ENCODE results near the gene RBM23. TPM values are rescaled to one million over a fixed set of nuclear protein-coding genes. Genes with fewer than 3 reads are reported as not detected.

The RBM23 gene
- polyA plus RNA-seq, 1 of the 3 experiments (the other 2 are of a cell fraction) = 65.5 TPM

- TF ChIP-seq TAF1 (IDR thresholded peaks at IDR 0.05; ENCODE audit: borderline replicate concordance, low read depth, low read length) = peak; percentile 93
- TF ChIP-seq FOXJ3 (CRISPR knock-in tag; IDR thresholded peaks at IDR 0.05) = no peak
- TF ChIP-seq RFX5 (IDR thresholded peaks at IDR 0.05; ENCODE audit: low read length) = peak; percentile 87; the same call in 1 of the 2 replicates
- TF ChIP-seq SIN3A (IDR thresholded peaks at IDR 0.05; ENCODE audit: borderline replicate concordance, low read depth, low read length) = 0 out of 2 replicates have a peak, but pooled peaks have one; percentile 57
- TF ChIP-seq NFIC (IDR thresholded peaks at IDR 0.05; ENCODE audit: borderline replicate concordance) = no peak
- TF ChIP-seq REST (IDR thresholded peaks at IDR 0.05; ENCODE audit: low read depth, low read length) = 0 out of 2 replicates have a peak, but pooled peaks have one; percentile 46
- TF ChIP-seq NRF1 (IDR thresholded peaks at IDR 0.05; ENCODE audit: low read depth, low read length) = no peak
- no peak for TF ChIP-seq FOXM1 (IDR thresholded peaks at IDR 0.05; ENCODE audit: low read depth)
- no peak for TF ChIP-seq SMC3 (IDR thresholded peaks at IDR 0.05; ENCODE audit: low read depth, low read length)
Measured at GRCh38 chr14:22929104-22929960, 10.4 kb upstream of the RBM23 start, which contains the start of gene PRMT5 (continued).

GRCh38 chr14:22928237-22929103, 9.5 kb upstream of the RBM23 start:
- no peak for DNase-seq
- Histone ChIP-seq H3K27ac (ENCODE audit: low read depth in 2 of 2, low read length in 1 of 2) (peak overlapping the region; percentile 72 to 89; a peak in 3 of 4 replicates), H3K27me3 (ENCODE audit: insufficient read depth) (no peaks in the 10 kb centered on the region), H3K9ac (peak overlapping the region; percentile 86), H2AFZ (ENCODE audit: low read depth) (peak overlapping the region; percentile 78), H3K9me3 (no peaks in the 10 kb centered on the region), H4K20me1 (ENCODE audit: insufficient read depth) (no peaks in the 10 kb centered on the region), H3K36me3 (replicated peaks in 1 of 2; ENCODE audit: control insufficient read depth in 1 of 2, insufficient read depth in 2 of 2, low read length in 1 of 2) (peaks cover 23% of the 10 kb centered on the region in 2 experiments), H3K4me2 (peak overlapping the region; percentile 94), H3F3A (replicated peaks; ENCODE audit: insufficient read depth) (peaks cover 14% of the 10 kb centered on the region), H3K4me1 (ENCODE audit: control insufficient read depth in 1 of 2, insufficient read depth in 2 of 2, low read depth in 1 of 2, low read length in 1 of 2) (peaks cover 9 to 12% of the 10 kb centered on the region in 2 experiments; a peak in 2 of 4 replicates), H3K9me2 (no peaks in the 10 kb centered on the region), H3K79me2 (ENCODE audit: insufficient read depth) (peaks cover 28% of the 10 kb centered on the region), H3K4me3 (ENCODE audit: low read depth in 2 of 2, low read length in 1 of 2) (peak overlapping the region; percentile 83 to 84)
- POLR2A ChIA-PET = interaction anchor here (0.7 to 1.3 kb wide), 3 partner anchors 10 to 48 kb away, joined by 3 to 15 read pairs (median 5); partner anchors contain the start of genes HAUS4 and RBM23
- CTCF ChIA-PET = interaction anchor here (1.3 to 3.7 kb wide), 15 partner anchors 8 to 140 kb away, joined by 3 to 36 read pairs (median 13); partner anchors contain the start of genes AJUBA, CDH24, LRP10 and RBM23
- WGBS (ENCODE audit: low lambda C conversion rate) = 11% methylated on average over 11 of the region's 12 CpGs
- TF ChIP-seq EP300 (IDR thresholded peaks at IDR 0.05; ENCODE audit: borderline replicate concordance in 1 of 2, low read depth in 1 of 2, low read length in 1 of 2) = no peak
- no peak for TF ChIP-seq FOXJ3 (CRISPR knock-in tag; IDR thresholded peaks at IDR 0.05)
- no peak for TF ChIP-seq EZH2phosphoT487 (IDR thresholded peaks at IDR 0.05; ENCODE audit: borderline replicate concordance, low read depth)
- TF ChIP-seq SMC3 (IDR thresholded peaks at IDR 0.05; ENCODE audit: low read depth, low read length) = no peak
- no peak for TF ChIP-seq MXI1 (IDR thresholded peaks at IDR 0.05; ENCODE audit: low read depth, low read length)
- no peak for TF ChIP-seq FOXM1 (IDR thresholded peaks at IDR 0.05; ENCODE audit: low read depth)
- TF ChIP-seq USF2 (IDR thresholded peaks at IDR 0.05; ENCODE audit: borderline replicate concordance, low read depth, low read length) = no peak
- TF ChIP-seq POLR2AphosphoS5 (IDR thresholded peaks at IDR 0.05; ENCODE audit: low read depth, low read length) = no peak
- TF ChIP-seq YY1 (IDR thresholded peaks at IDR 0.05; ENCODE audit: low read depth) = no peak
- no peak; the same call in 1 of the 2 replicates for TF ChIP-seq MAX (IDR thresholded peaks at IDR 0.05; ENCODE audit: low read depth)
- TF ChIP-seq ZBTB33 (IDR thresholded peaks at IDR 0.05; ENCODE audit: borderline replicate concordance, low read depth) = no peak
